Right hindlimb (tissue), 1 donor: ENCODE measurements around the gene RNASEH2C.

Experiments used
- DNase-seq: peaks from one replicate; pipeline ENCODE4 v3.0.0-alpha.2; 2018

Gene RNASEH2C

GRCh38 chr11:65680192-65680743 is 40.3 kb downstream of the RNASEH2C start:
- no peak for DNase-seq

DNA sequence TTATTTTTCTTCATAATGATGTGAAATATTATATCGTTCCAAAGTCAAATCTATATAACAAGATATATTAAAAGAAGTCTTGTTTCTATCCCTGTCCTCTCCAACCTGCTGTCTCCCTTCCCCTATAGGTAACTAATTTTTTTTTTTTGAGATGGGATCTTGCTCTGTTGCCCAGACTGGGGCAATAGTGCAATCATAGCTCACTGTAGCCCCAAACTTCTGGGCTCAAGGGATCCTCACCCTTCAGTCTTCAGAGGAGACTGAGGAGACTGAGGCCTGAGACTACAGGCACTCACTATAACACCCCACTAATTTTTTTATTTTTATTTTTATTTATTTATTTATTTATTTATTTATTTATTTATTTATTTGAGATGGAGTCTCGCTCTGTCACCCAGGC is 47.6 kb downstream of the RNASEH2C start:
- no peak for DNase-seq

DNA sequence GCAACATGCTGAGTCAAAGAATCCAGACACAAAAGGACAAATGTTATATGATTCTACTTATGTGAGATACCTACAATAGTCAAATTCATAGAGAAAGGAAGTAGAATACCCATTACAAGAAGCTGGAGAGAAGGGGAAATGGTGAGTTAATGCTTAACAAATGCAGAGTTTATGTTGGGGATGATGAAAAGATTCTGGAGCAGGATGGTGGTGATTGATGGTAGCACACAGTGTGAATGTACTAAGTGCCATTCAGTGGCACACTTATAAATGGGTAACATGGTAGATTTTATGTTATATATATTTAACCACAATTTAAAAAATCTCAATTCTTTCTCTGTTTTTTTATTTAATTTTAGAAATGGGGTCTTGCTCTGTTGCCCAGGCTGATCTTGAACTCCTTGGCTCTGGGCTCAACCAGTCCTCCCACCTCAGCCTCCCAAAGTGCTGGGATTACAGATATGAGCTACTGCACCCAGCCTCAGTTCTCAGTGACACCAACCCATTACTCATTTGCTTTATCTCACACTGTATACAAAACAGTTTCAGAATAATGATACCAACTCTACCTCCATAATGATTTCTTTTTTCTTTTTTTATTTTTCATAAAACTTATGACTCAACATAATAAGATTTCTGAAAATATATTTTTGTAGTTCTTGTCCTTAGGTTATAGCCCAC is 48.3 kb downstream of the RNASEH2C start:
- DNase-seq, result no peak
